Tibial artery (tissue), 4 donors: Measurements from ENCODE around the gene AP3B1.
A peak's percentile ranks its signal among the peaks of the same experiment; 100 is the strongest.

ENCODE experiments used
- DNase-seq, 2 donors: peaks; one replicate each; pipeline ENCODE4 v3.0.0-alpha.2; 2019
- H3K27ac ChIP-seq, 2 donors: fragments of 200-600 bp; sonication (generic) in 1 of 2; 1 replicate in 1 of 2; 2 replicates in 1 of 2; pipeline ENCODE4 v1.5.1; 2018 to 2019; ENCODE audit warnings: mild to moderate bottlenecking in 1 of 2
- H3K27me3 ChIP-seq, 2 donors: fragments of 200-600 bp; sonication (generic) in 1 of 2; one replicate each; pipeline versions ENCODE4 v1.5.1 to v1.6.0; 2016 to 2019
- H3K36me3 ChIP-seq, 3 donors: fragments of 200-600 bp; sonication (generic) in 2 of 3; one replicate each; pipeline ENCODE4 v1.5.1; 2016 to 2019; ENCODE audit warnings: mild to moderate bottlenecking in 2 of 3
- H3K4me1 ChIP-seq, 4 donors: fragments of 200-600 bp; sonication (generic) in 2 of 4; 1 replicate in 3 of 4; 2 replicates in 1 of 4; pipeline ENCODE4 v1.5.1; 2016 to 2019
- H3K4me3 ChIP-seq, 2 donors: fragments of 200-600 bp; sonication (generic) in 1 of 2; 1 replicate in 1 of 2; 2 replicates in 1 of 2; pipeline ENCODE4 v1.5.1; 2018 to 2019; ENCODE audit warnings: mild to moderate bottlenecking in 2 of 2
- H3K9me3 ChIP-seq, 3 donors: fragments of 200-600 bp; sonication (generic) in 1 of 3; one replicate each; pipeline ENCODE4 v1.5.1; 2016 to 2019
- CTCF ChIP-seq, 2 experiments: fragments of 200-600 bp in 1 of 2; fragments of 450-650 bp in 1 of 2; IDR thresholded peaks; one replicate each; pipeline ENCODE4 v1.5.1; 2017 to 2019; ENCODE audit warnings: antibody characterized with exemption in 2 of 2, mild to moderate bottlenecking in 1 of 2, moderate library complexity in 1 of 2
- intact Hi-C: fragments of 100-400 bp; cut with DNase I; formaldehyde crosslinking; loops from one replicate; pipeline ENCODE4 v1.15.0; 2023; ENCODE audit warnings: low total_unique reads

The AP3B1 gene

GRCh38 chr5:78273436-78273835, 21.1 kb downstream of the AP3B1 start:
- no peaks in the 10 kb centered on the region for H3K9me3 ChIP-seq
- peaks cover 0 to 14% (median 4%) of the 10 kb centered on the region in 4 donors for H3K4me1 ChIP-seq
- no peak overlapping the region for H3K27ac ChIP-seq
- H3K27me3 ChIP-seq: no peaks in the 10 kb centered on the region
- intact Hi-C loops: no loop called here
- TF ChIP-seq CTCF (IDR thresholded peaks at IDR 0.05): no peak
- H3K4me3 ChIP-seq: no peak overlapping the region
- no peaks in the 10 kb centered on the region for H3K36me3 ChIP-seq
- DNase-seq: no peak

- H3K4me3 ChIP-seq: no peak overlapping the region
- H3K9me3 ChIP-seq: no peaks in the 10 kb centered on the region
- H3K36me3 ChIP-seq: no peaks in the 10 kb centered on the region
- no peak for DNase-seq
- no peak for TF ChIP-seq CTCF (IDR thresholded peaks at IDR 0.05)
- intact Hi-C loops: no loop called here
- peaks cover 0 to 17% (median 4%) of the 10 kb centered on the region in 4 donors for H3K4me1 ChIP-seq
- H3K27me3 ChIP-seq: no peaks in the 10 kb centered on the region
- no peak overlapping the region for H3K27ac ChIP-seq
Measured at GRCh38 chr5:78271766-78272165, 22.7 kb downstream of the AP3B1 start.

- intact Hi-C loops: no loop called here
- Histone ChIP-seq H3K36me3 (peaks cover 0 to 16% (median 6%) of the 10 kb centered on the region in 3 donors), H3K4me1 (peaks cover 0 to 17% (median 4%) of the 10 kb centered on the region in 4 donors), H3K27ac (no peak overlapping the region), H3K9me3 (no peaks in the 10 kb centered on the region), H3K4me3 (no peak overlapping the region), H3K27me3 (no peaks in the 10 kb centered on the region)
- peak; percentile 39 to 53 for TF ChIP-seq CTCF (IDR thresholded peaks at IDR 0.05)
- no peak for DNase-seq
Measured at GRCh38 chr5:78269088-78269703, 25.3 kb downstream of the AP3B1 start.

DNA sequence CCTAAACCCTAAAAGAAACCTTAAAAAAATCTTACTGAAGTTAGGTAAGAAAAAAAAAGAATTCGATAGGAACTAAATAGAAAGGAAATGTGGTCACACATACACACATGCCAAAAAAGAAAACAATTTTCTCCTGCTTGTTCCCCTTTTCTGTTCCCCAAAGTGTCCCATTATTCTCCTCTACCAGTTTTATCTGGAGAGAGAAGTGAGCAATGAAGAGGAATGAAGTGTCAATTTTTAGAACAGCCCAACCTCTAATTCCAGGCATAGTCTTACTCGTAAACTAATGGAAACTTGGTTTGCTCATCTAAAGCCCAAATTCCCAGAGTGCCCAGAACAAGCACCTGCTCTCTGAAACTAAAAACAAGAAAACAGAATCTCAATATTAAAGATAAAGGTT, 26.1 kb downstream of the AP3B1 start:
- intact Hi-C loops: no loop called here
- H3K27me3 ChIP-seq: no peaks in the 10 kb centered on the region
- H3K36me3 ChIP-seq: peaks cover 5 to 16% (median 12%) of the 10 kb centered on the region in 3 donors
- H3K9me3 ChIP-seq: no peaks in the 10 kb centered on the region
- DNase-seq: no peak
- no peak for TF ChIP-seq CTCF (IDR thresholded peaks at IDR 0.05)
- peaks cover 0 to 8% (median 3%) of the 10 kb centered on the region in 4 donors for H3K4me1 ChIP-seq
- H3K27ac ChIP-seq: no peak overlapping the region
- H3K4me3 ChIP-seq: no peak overlapping the region

DNA sequence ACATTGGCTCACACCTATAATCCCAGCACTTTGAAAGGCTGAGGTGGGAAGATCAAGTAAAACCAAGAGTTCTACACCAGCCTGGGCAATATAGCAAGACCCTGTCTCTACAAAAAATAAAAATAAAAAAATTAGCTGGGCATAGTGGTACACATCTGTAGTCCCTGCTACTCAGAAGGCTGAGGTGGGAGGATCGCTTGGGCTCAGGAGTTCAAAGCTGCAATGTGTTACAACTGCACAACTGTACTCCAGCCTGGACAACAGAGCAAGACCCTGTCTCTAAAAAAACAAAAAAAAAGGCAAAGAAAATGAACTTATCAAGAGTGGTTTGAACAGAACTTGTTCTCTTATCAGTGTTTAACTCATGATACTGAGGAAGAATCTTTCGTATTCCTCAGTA, 29.3 kb downstream of the AP3B1 start:
- no peak for TF ChIP-seq CTCF (IDR thresholded peaks at IDR 0.05)
- Histone ChIP-seq H3K9me3 (no peaks in the 10 kb centered on the region), H3K4me3 (no peak overlapping the region), H3K27me3 (no peaks in the 10 kb centered on the region), H3K36me3 (peaks cover 8 to 16% (median 12%) of the 10 kb centered on the region in 3 donors), H3K27ac (no peak overlapping the region), H3K4me1 (peaks cover 0 to 8% (median 2%) of the 10 kb centered on the region in 4 donors)
- intact Hi-C loops: no loop called here
- no peak for DNase-seq
